Astrocyte (in vitro differentiated cells and primary cell): ENCODE data around the gene CSF2RB. TPM values are rescaled to one million over a fixed set of nuclear protein-coding genes. Genes with fewer than 3 reads are reported as not detected.

ENCODE experiments used
- DNase-seq: peaks from one replicate; pipeline ENCODE4 v3.0.0-alpha.2; 2010; ENCODE audit warnings: low read depth
- FAIRE-seq: peaks from 2 replicates; lab custom pipeline; 2011; peaks lifted over from hg19 to GRCh38; lab: Jason Lieb, UNC
- H2AFZ ChIP-seq: 2 replicates; pipeline ENCODE4 v1.6.0; 2012; ENCODE audit warnings: low read depth, low read length, inconsistent platforms
- H3K27ac ChIP-seq: 2 replicates; pipeline ENCODE4 v1.5.1; 2011; ENCODE audit warnings: low read depth, low read length, inconsistent platforms
- H3K27me3 ChIP-seq: 2 replicates; pipeline ENCODE4 v1.6.0; 2011; ENCODE audit warnings: low read length, inconsistent platforms; ENCODE audit not compliant: insufficient read depth
- H3K36me3 ChIP-seq: 2 replicates; pipeline ENCODE4 v1.5.1; 2011; ENCODE audit warnings: low read length, inconsistent platforms; ENCODE audit not compliant: insufficient read depth
- H3K4me1 ChIP-seq: 2 replicates; pipeline ENCODE4 v1.5.1; 2011; ENCODE audit warnings: low read length, inconsistent platforms; ENCODE audit not compliant: insufficient read depth
- H3K4me2 ChIP-seq: 2 replicates; pipeline ENCODE4 v1.6.0; 2012; ENCODE audit warnings: low read length, inconsistent platforms
- H3K4me3 ChIP-seq: 2 replicates; pipeline ENCODE4 v1.5.1; 2011; ENCODE audit warnings: low read depth, mild to moderate bottlenecking, low read length, inconsistent platforms; ENCODE audit not compliant: insufficient read depth
- H3K79me2 ChIP-seq: 2 replicates; pipeline ENCODE4 v1.6.0; 2012; ENCODE audit warnings: mild to moderate bottlenecking, low read length, inconsistent platforms; ENCODE audit not compliant: insufficient read depth
- H3K9ac ChIP-seq: 2 replicates; pipeline ENCODE4 v1.6.0; 2012; ENCODE audit warnings: mild to moderate bottlenecking, low read length, inconsistent platforms
- H3K9me3 ChIP-seq: 2 replicates; pipeline ENCODE4 v1.5.1; 2012; ENCODE audit warnings: low read depth, mild to moderate bottlenecking, low read length, inconsistent platforms; ENCODE audit not compliant: insufficient read depth
- H4K20me1 ChIP-seq: 2 replicates; pipeline ENCODE4 v1.6.0; 2012; ENCODE audit warnings: low read length, inconsistent platforms; ENCODE audit not compliant: insufficient read depth
- H3K27ac Mint-ChIP-seq: one replicate; pipeline ENCODE4 v1.8.0; 2021; ENCODE audit warnings: mild to moderate bottlenecking, mixed read lengths; ENCODE audit not compliant: unreplicated experiment
- H3K27me3 Mint-ChIP-seq: one replicate; pipeline ENCODE4 v1.8.0; 2021; ENCODE audit warnings: low read depth, mixed read lengths; ENCODE audit not compliant: unreplicated experiment
- H3K36me3 Mint-ChIP-seq: one replicate; pipeline ENCODE4 v1.8.0; 2021; ENCODE audit warnings: low read depth, mixed read lengths; ENCODE audit not compliant: unreplicated experiment
- H3K4me1 Mint-ChIP-seq: one replicate; pipeline ENCODE4 v1.8.0; 2021; ENCODE audit warnings: low read depth, mixed read lengths; ENCODE audit not compliant: unreplicated experiment
- H3K4me3 Mint-ChIP-seq: one replicate; pipeline ENCODE4 v1.8.0; 2021; ENCODE audit warnings: mild to moderate bottlenecking, moderate library complexity, mixed read lengths; ENCODE audit not compliant: unreplicated experiment
- H3K9me3 Mint-ChIP-seq: one replicate; pipeline ENCODE4 v1.8.0; 2021; ENCODE audit warnings: mild to moderate bottlenecking, mixed read lengths; ENCODE audit not compliant: unreplicated experiment
- EZH2 ChIP-seq: IDR thresholded peaks from 2 replicates; pipeline ENCODE4 v1.6.1; 2012; ENCODE audit warnings: mild to moderate bottlenecking, low read length, inconsistent platforms; ENCODE audit not compliant: insufficient read depth
- total RNA-seq: library from RNA; stranded (reverse); gene quantifications from 2 replicates; pipeline ENCODE4 v1.2.1, GENCODE V29; 2021
- TF ChIP-seq, protein P1 (sequence below): IDR thresholded peaks from 2 replicates; pipeline ENCODE4 v1.5.1; 2011; ENCODE audit warnings: low read depth, mild to moderate bottlenecking, inconsistent platforms, low read length, moderate library complexity; ENCODE audit not compliant: insufficient read depth

The CSF2RB gene
- total RNA-seq, 1 donor from 2014 or later: 0.09 TPM

DNA sequence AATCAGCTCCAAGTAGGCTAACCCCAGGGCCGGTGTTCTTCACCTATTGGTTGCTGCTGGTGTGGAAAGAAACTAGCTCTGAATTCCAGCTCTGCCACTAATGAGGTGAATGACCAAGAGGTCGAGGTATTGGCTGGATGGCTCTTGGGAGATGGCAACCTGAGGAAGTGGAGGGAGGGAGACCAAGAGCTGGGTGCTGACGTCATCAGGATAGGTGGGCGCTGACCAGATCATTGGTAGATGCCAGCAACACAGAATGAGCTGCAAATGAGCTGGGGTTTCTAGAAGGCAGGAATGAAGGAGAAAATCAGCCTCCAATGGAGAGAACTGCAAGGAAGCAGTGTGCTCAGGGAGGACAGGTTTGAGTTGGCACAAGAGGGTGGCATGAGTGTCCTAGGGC is 14.7 kb upstream of the CSF2RB start:
- Histone ChIP-seq H3K27ac (no peak overlapping the region), H3K9ac (no peak overlapping the region), H2AFZ (no peak overlapping the region), H3K79me2 (no peaks in the 10 kb centered on the region), H3K36me3 (no peaks in the 10 kb centered on the region), H3K9me3 (peaks cover 3% of the 10 kb centered on the region), H3K27me3 (peaks cover 4% of the 10 kb centered on the region), H3K4me2 (no peak overlapping the region), H4K20me1 (no peaks in the 10 kb centered on the region), H3K4me1 (no peaks in the 10 kb centered on the region), H3K4me3 (no peak overlapping the region)
- H3K4me3 Mint-ChIP-seq: no peak overlapping the region
- no peak overlapping the region for H3K27ac Mint-ChIP-seq
- no peaks in the 10 kb centered on the region for H3K4me1 Mint-ChIP-seq
- FAIRE-seq (no peak), DNase-seq (no peak)
- no peak for TF ChIP-seq EZH2
- TF ChIP-seq, protein P1, sequence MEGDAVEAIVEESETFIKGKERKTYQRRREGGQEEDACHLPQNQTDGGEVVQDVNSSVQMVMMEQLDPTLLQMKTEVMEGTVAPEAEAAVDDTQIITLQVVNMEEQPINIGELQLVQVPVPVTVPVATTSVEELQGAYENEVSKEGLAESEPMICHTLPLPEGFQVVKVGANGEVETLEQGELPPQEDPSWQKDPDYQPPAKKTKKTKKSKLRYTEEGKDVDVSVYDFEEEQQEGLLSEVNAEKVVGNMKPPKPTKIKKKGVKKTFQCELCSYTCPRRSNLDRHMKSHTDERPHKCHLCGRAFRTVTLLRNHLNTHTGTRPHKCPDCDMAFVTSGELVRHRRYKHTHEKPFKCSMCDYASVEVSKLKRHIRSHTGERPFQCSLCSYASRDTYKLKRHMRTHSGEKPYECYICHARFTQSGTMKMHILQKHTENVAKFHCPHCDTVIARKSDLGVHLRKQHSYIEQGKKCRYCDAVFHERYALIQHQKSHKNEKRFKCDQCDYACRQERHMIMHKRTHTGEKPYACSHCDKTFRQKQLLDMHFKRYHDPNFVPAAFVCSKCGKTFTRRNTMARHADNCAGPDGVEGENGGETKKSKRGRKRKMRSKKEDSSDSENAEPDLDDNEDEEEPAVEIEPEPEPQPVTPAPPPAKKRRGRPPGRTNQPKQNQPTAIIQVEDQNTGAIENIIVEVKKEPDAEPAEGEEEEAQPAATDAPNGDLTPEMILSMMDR: no peak
- peaks cover 46% of the 10 kb centered on the region for H3K27me3 Mint-ChIP-seq
- H3K36me3 Mint-ChIP-seq: peaks cover 4% of the 10 kb centered on the region
- H3K9me3 Mint-ChIP-seq: peaks cover 17% of the 10 kb centered on the region

DNA sequence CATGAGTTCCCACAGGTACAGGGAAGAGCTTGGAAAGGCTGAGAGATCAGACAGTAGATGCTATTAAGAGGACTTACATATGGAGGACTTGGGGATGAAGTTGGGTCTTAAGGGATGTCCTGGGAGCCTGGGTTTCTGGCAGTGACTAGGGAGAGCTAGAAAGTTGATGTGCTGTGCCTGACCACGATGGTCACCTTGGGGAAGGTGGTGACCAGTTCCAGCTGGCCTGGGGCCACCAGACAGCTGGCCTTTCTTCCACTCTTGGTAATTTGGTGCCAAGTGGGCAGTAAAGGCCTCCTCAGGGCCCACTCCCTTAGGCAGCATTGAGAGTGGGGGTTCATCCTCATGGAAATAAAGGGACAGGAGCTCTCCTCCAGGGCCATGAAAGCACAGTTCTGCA is 13.9 kb upstream of the CSF2RB start:
- H3K36me3 ChIP-seq: no peaks in the 10 kb centered on the region
- no peak for TF ChIP-seq EZH2
- TF ChIP-seq, protein P1: no peak
- no peak for FAIRE-seq
- H4K20me1 ChIP-seq: no peaks in the 10 kb centered on the region
- Mint-ChIP-seq H3K27ac (no peak overlapping the region), H3K36me3 (peaks cover 6% of the 10 kb centered on the region), H3K9me3 (peaks cover 17% of the 10 kb centered on the region), H3K4me3 (no peak overlapping the region), H3K4me1 (no peaks in the 10 kb centered on the region), H3K27me3 (peaks cover 50% of the 10 kb centered on the region)
- H3K79me2 ChIP-seq: no peaks in the 10 kb centered on the region
- no peak for DNase-seq
- H3K4me2 ChIP-seq: no peak overlapping the region
- H3K27ac ChIP-seq: no peak overlapping the region
- no peak overlapping the region for H3K9ac ChIP-seq
- H2AFZ ChIP-seq: no peak overlapping the region
- no peaks in the 10 kb centered on the region for H3K4me1 ChIP-seq
- H3K9me3 ChIP-seq: peaks cover 3% of the 10 kb centered on the region
- peaks cover 4% of the 10 kb centered on the region for H3K27me3 ChIP-seq
- H3K4me3 ChIP-seq: no peak overlapping the region

DNA sequence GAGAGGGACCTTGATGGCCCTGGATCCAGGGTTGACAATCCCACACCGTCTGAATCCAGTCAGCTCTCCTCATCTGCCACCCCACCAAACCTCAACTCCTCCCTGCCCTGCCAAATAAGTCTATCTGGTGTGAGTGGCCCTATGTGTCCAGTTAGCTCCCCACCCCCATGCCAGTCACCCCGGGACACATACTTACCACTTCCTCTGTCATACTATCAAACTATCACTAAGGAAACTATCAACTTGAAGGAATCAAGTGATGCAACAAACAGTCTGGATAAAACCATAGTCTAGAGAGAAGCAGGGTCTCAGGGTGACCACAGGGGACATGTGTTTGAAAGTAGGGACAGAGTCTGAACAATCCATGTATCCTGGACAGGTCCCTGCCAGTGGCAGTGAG is 13.2 kb upstream of the CSF2RB start:
- Mint-ChIP-seq H3K4me3 (no peak overlapping the region), H3K4me1 (no peaks in the 10 kb centered on the region), H3K27me3 (peaks cover 50% of the 10 kb centered on the region), H3K36me3 (peaks cover 7% of the 10 kb centered on the region), H3K27ac (no peak overlapping the region), H3K9me3 (peaks cover 18% of the 10 kb centered on the region)
- Histone ChIP-seq H3K9me3 (peaks cover 3% of the 10 kb centered on the region), H3K4me3 (no peak overlapping the region), H3K4me1 (no peaks in the 10 kb centered on the region), H3K27ac (no peak overlapping the region), H2AFZ (no peak overlapping the region), H3K9ac (no peak overlapping the region), H3K4me2 (no peak overlapping the region), H3K79me2 (no peaks in the 10 kb centered on the region), H4K20me1 (no peaks in the 10 kb centered on the region), H3K27me3 (peaks cover 4% of the 10 kb centered on the region), H3K36me3 (no peaks in the 10 kb centered on the region)
- TF ChIP-seq, protein P1: no peak
- no peak for TF ChIP-seq EZH2
- no peak for DNase-seq
- FAIRE-seq: no peak
